ENCODE results near the gene CALCOCO2.

DNA sequence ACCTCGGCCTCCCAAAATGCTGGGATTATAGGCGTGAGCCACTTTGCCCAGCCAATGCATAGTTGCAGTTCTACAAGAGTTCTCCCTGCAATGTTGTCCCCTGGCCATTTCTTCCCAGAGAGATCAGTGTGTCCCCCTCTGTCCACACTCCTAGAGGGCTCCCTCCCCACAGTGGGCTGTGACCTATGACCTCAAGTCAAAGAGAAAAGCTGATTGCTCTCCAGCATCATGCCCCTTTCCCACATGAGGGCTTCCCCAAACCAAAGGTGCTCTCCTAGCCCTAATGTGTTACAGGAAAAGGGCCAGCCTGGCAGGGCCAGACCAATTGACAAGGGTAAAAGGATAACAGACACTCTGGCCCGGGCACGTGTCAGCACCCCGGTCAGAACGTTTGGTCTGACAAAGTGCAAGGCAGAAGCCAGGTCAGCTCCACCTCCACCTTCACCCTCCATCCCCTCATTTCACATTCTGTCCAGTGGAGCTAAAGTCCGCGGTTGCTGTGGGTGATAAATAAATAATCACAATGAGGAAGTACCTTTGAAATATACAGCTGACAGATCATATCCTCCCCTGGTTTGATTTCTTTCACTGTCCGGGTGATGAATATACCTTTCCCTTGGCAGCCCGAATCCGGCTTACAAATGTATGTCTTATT lies 31.6 kb upstream of the CALCOCO2 start:
- TF ChIP-seq, protein P1, sequence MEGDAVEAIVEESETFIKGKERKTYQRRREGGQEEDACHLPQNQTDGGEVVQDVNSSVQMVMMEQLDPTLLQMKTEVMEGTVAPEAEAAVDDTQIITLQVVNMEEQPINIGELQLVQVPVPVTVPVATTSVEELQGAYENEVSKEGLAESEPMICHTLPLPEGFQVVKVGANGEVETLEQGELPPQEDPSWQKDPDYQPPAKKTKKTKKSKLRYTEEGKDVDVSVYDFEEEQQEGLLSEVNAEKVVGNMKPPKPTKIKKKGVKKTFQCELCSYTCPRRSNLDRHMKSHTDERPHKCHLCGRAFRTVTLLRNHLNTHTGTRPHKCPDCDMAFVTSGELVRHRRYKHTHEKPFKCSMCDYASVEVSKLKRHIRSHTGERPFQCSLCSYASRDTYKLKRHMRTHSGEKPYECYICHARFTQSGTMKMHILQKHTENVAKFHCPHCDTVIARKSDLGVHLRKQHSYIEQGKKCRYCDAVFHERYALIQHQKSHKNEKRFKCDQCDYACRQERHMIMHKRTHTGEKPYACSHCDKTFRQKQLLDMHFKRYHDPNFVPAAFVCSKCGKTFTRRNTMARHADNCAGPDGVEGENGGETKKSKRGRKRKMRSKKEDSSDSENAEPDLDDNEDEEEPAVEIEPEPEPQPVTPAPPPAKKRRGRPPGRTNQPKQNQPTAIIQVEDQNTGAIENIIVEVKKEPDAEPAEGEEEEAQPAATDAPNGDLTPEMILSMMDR (conservative IDR thresholded peaks at IDR 0.05 in 1 of 2, IDR thresholded peaks at IDR 0.05 in 1 of 2; ENCODE audit: extremely low read depth in 1 of 2, insufficient read depth in 1 of 2, low read depth in 1 of 2, low read length in 2 of 2) = no peak
- TF ChIP-seq EZH2 (IDR thresholded peaks at IDR 0.05; ENCODE audit: borderline replicate concordance, low read length) = no peak

All from mammary epithelial cell (primary cell).